Natural killer cell (primary cell): ENCODE results near the gene PTPRM. TPM values are rescaled to one million over a fixed set of nuclear protein-coding genes. Genes with fewer than 3 reads are reported as not detected.

Source experiments
- ATAC-seq, 3 donors: fragments of 150-1000 bp in 2 of 3; fragments of 200-7000 bp in 1 of 3; cut with Tn5 transposase; 1 replicate in 1 of 3; 2 replicates in 2 of 3; pipeline ENCODE4 v1.10.0; 2021; ENCODE audit warnings: mild to moderate bottlenecking in 2 of 3, moderate library complexity in 2 of 3
- DNase-seq, 2 donors: peaks; one replicate each; pipeline versions ENCODE4 v3.0.0 to v3.0.0-alpha.2; 2013 to 2021; ENCODE audit warnings: mixed read lengths in 1 of 2
- H3K27ac ChIP-seq: one replicate; pipeline ENCODE4 v1.5.1; 2013; ENCODE audit warnings: mild to moderate bottlenecking, low read length
- H3K27me3 ChIP-seq: one replicate; pipeline ENCODE4 v1.6.1; 2013; ENCODE audit warnings: low read length; ENCODE audit not compliant: control insufficient read depth, insufficient read depth
- H3K36me3 ChIP-seq: one replicate; pipeline ENCODE4 v1.6.1; 2013; ENCODE audit warnings: low read length; ENCODE audit not compliant: control insufficient read depth, insufficient read depth
- H3K4me1 ChIP-seq: one replicate; pipeline ENCODE4 v1.6.1; 2013; ENCODE audit warnings: low read length; ENCODE audit not compliant: control insufficient read depth, insufficient read depth
- H3K4me3 ChIP-seq: one replicate; pipeline ENCODE4 v1.5.1; 2013; ENCODE audit warnings: low read length
- H3K9me3 ChIP-seq: one replicate; pipeline ENCODE4 v1.6.1; 2013; ENCODE audit warnings: low read length; ENCODE audit not compliant: control insufficient read depth, insufficient read depth
- H3K27ac Mint-ChIP-seq, 2 donors: one replicate each; pipeline ENCODE4 v1.8.0; 2022; ENCODE audit warnings: mild to moderate bottlenecking in 2 of 2, mixed read lengths in 2 of 2, moderate library complexity in 1 of 2
- H3K27me3 Mint-ChIP-seq, 2 donors: one replicate each; pipeline ENCODE4 v1.8.0; 2022; ENCODE audit warnings: low read depth in 2 of 2, mixed read lengths in 2 of 2
- H3K36me3 Mint-ChIP-seq: one replicate; pipeline ENCODE4 v1.8.0; 2022; ENCODE audit warnings: mixed read lengths
- H3K4me1 Mint-ChIP-seq, 2 donors: one replicate each; pipeline ENCODE4 v1.8.0; 2022; ENCODE audit warnings: mixed read lengths in 2 of 2
- H3K4me3 Mint-ChIP-seq: one replicate; pipeline ENCODE4 v1.8.0; 2022; ENCODE audit warnings: mild to moderate bottlenecking, moderate library complexity, mixed read lengths
- H3K9me3 Mint-ChIP-seq, 2 donors: one replicate each; pipeline ENCODE4 v1.8.0; 2022; ENCODE audit warnings: mixed read lengths in 2 of 2
- CTCF ChIP-seq: fragments of 200-600 bp; IDR thresholded peaks from one replicate; pipeline ENCODE4 v1.8.0; 2022; ENCODE audit warnings: antibody characterized with exemption
- WGBS: methylation state at CpG from one replicate; pipeline ENCODE4 v1.1.7; 2013; ENCODE audit warnings: missing lambda C conversion rate; ENCODE audit not compliant: insufficient coverage; 5-methylcytosine and 5-hydroxymethylcytosine counted together
- intact Hi-C: fragments of 100-400 bp; cut with micrococcal nuclease; formaldehyde crosslinking; loops from one replicate; pipeline ENCODE4 v1.14.2; 2022
- total RNA-seq, 4 donors: library from RNA; stranded (reverse); fragments of 120-200 nt in 1 of 4; gene quantifications; one replicate each; pipeline versions ENCODE4 v1.2.3 to v1.2.4, GENCODE V29; 2013 to 2022

PTPRM gene
- total RNA-seq, 3 donors from 2014 or later (not counting 1 experiment from before 2014, with no cell fraction given): 5.0 to 13.2 (median 12.1) TPM

DNA sequence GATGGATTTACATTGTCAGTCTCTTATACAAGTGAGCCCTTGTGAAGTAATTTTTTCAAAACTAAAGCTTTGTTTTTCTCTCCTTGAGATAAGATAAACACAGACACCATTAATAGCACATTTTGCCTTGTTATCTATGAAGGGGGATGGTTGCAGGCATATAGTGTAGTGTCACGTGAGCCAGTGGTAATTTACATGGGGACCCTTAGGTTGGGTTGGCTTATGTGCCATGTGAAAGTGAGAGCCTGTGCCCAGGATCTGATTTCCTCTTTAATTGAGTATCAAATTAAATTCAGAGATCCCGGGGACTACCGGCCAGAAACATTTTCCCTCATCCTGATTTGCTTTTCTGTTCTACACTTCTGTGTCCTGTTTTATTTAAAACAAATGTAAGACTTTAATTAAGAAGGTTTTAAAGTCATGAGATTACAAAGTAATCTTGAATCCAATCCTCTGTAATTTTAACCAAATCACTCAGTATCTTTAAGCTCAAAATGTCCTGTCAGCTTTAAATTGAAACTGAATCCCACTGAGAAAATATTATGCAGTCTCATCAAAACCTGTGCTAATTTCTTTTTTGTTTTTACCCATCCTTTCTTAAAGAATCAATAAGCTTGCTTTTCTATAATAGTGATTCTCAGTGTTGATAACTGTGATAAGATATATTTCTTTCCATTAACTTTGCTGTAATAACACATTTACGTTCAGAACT lies 63.8 kb downstream of the PTPRM start:
- Mint-ChIP-seq H3K36me3 (no peaks in the 10 kb centered on the region), H3K9me3 (peaks cover 5 to 6% of the 10 kb centered on the region in 2 donors), H3K4me3 (no peak overlapping the region), H3K4me1 (no peaks in the 10 kb centered on the region), H3K27ac (no peak overlapping the region), H3K27me3 (no peaks in the 10 kb centered on the region)
- Histone ChIP-seq H3K9me3 (no peaks in the 10 kb centered on the region), H3K27me3 (no peaks in the 10 kb centered on the region), H3K36me3 (no peaks in the 10 kb centered on the region), H3K4me1 (no peaks in the 10 kb centered on the region), H3K4me3 (no peak overlapping the region), H3K27ac (no peak overlapping the region)
- TF ChIP-seq CTCF: no peak
- 91% methylated on average over 2 of the region's 4 CpGs for WGBS
- ATAC-seq (no peak), DNase-seq (no peak)
- intact Hi-C loops: no loop called here

- Mint-ChIP-seq H3K9me3 (peaks cover 5 to 8% of the 10 kb centered on the region in 2 donors), H3K4me1 (no peaks in the 10 kb centered on the region), H3K4me3 (no peak overlapping the region), H3K36me3 (no peaks in the 10 kb centered on the region), H3K27ac (no peak overlapping the region), H3K27me3 (no peaks in the 10 kb centered on the region)
- no peak for ATAC-seq
- no peak for DNase-seq
- Histone ChIP-seq H3K27me3 (no peaks in the 10 kb centered on the region), H3K27ac (no peak overlapping the region), H3K36me3 (no peaks in the 10 kb centered on the region), H3K9me3 (no peaks in the 10 kb centered on the region), H3K4me1 (no peaks in the 10 kb centered on the region), H3K4me3 (no peak overlapping the region)
- intact Hi-C loops: no loop called here
- WGBS: 78% methylated on average over 6 of the region's 6 CpGs
- TF ChIP-seq CTCF: no peak
Observed at GRCh38 chr18:7632152-7633098, 65.3 kb downstream of the PTPRM start.

GRCh38 chr18:7633171-7633570 lies 66.1 kb downstream of the PTPRM start:
- TF ChIP-seq CTCF: no peak
- peaks cover 5 to 8% of the 10 kb centered on the region in 2 donors for H3K9me3 Mint-ChIP-seq
- H3K9me3 ChIP-seq: no peaks in the 10 kb centered on the region
- H3K27ac Mint-ChIP-seq: no peak overlapping the region
- no peaks in the 10 kb centered on the region for H3K27me3 ChIP-seq
- no peaks in the 10 kb centered on the region for H3K36me3 Mint-ChIP-seq
- no peaks in the 10 kb centered on the region for H3K4me1 Mint-ChIP-seq
- ATAC-seq (no peak), DNase-seq (no peak)
- no peaks in the 10 kb centered on the region for H3K4me1 ChIP-seq
- 69% methylated on average over 2 of the region's 2 CpGs for WGBS
- H3K4me3 Mint-ChIP-seq: no peak overlapping the region
- no peak overlapping the region for H3K27ac ChIP-seq
- no peak overlapping the region for H3K4me3 ChIP-seq
- intact Hi-C loops: no loop called here
- no peaks in the 10 kb centered on the region for H3K27me3 Mint-ChIP-seq
- H3K36me3 ChIP-seq: no peaks in the 10 kb centered on the region
